ENCODE results near the gene SELENOS.

- TF ChIP-seq, protein P1, sequence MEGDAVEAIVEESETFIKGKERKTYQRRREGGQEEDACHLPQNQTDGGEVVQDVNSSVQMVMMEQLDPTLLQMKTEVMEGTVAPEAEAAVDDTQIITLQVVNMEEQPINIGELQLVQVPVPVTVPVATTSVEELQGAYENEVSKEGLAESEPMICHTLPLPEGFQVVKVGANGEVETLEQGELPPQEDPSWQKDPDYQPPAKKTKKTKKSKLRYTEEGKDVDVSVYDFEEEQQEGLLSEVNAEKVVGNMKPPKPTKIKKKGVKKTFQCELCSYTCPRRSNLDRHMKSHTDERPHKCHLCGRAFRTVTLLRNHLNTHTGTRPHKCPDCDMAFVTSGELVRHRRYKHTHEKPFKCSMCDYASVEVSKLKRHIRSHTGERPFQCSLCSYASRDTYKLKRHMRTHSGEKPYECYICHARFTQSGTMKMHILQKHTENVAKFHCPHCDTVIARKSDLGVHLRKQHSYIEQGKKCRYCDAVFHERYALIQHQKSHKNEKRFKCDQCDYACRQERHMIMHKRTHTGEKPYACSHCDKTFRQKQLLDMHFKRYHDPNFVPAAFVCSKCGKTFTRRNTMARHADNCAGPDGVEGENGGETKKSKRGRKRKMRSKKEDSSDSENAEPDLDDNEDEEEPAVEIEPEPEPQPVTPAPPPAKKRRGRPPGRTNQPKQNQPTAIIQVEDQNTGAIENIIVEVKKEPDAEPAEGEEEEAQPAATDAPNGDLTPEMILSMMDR (IDR thresholded peaks at IDR 0.05), result no peak
- no peak for TF ChIP-seq POLR2A (IDR thresholded peaks at IDR 0.05)
- no peak for TF ChIP-seq EP300 (IDR thresholded peaks at IDR 0.05)
Measured at GRCh38 chr15:101255615-101256241, 21.6 kb downstream of the SELENOS start.
